Stimulated activated CD8-positive, alpha-beta memory T cell treated with anti-CD3 and anti-CD28 coated beads, Interleukin-15, amount 100 ng/mL, for 48 hours (primary cell): ENCODE results near the gene ALAS2.
"Not testable (repeated sequence)": the region's sequence is repeated elsewhere in the genome, so short reads cannot be mapped to it uniquely, and the experiment has no call there.

Experiments
- DNase-seq, 2 donors: peaks; one replicate each; pipeline ENCODE4 v3.0.0-alpha.2; 2020; ENCODE audit warnings: low read depth in 2 of 2

ALAS2 gene

GRCh38 chrX:55030271-55031205, at the start of gene ALAS2:
TSS of gene ALAS2 (minus strand) at chrX:55030977. CDS start at chrX:55026000, 4,977 bp downstream.
- DNase-seq: no peak

GRCh38 chrX:55074851-55075467, 44.2 kb upstream of the ALAS2 start, which contains the start of gene PAGE2B:
TSS of gene PAGE2B (plus strand) at chrX:55075030. CDS start at chrX:55076042, 1,012 bp downstream.
- no peak for DNase-seq

- DNase-seq: no peak
Measured at GRCh38 chrX:55072286-55072685, 41.5 kb upstream of the ALAS2 start.

GRCh38 chrX:55067180-55067579, 36.4 kb upstream of the ALAS2 start:
- DNase-seq: not testable (repeated sequence)

GRCh38 chrX:55057675-55058249, 27.0 kb upstream of the ALAS2 start:
- DNase-seq: no peak

- no peak for DNase-seq
Measured at GRCh38 chrX:55056820-55057674, 26.3 kb upstream of the ALAS2 start.

- not testable (repeated sequence) for DNase-seq
Measured at GRCh38 chrX:55050599-55050998, 19.8 kb upstream of the ALAS2 start.

- no peak for DNase-seq
Measured at GRCh38 chrX:55041514-55041913, 10.7 kb upstream of the ALAS2 start.

- DNase-seq: no peak
Measured at GRCh38 chrX:55039471-55039870, 8.7 kb upstream of the ALAS2 start.

GRCh38 chrX:55033429-55033828, 2.7 kb upstream of the ALAS2 start:
- no peak for DNase-seq

- no peak for DNase-seq
Measured at GRCh38 chrX:55029291-55029690, 1.5 kb downstream of the ALAS2 start.

- DNase-seq: no peak
Measured at GRCh38 chrX:55028611-55029010, 2.2 kb downstream of the ALAS2 start.

GRCh38 chrX:55028040-55028439, 2.7 kb downstream of the ALAS2 start:
- DNase-seq: no peak

GRCh38 chrX:55026840-55027239, 3.9 kb downstream of the ALAS2 start:
- no peak for DNase-seq

GRCh38 chrX:55026143-55026542, 4.6 kb downstream of the ALAS2 start:
- DNase-seq: no peak

GRCh38 chrX:55014897-55015299, 15.9 kb downstream of the ALAS2 start:
- DNase-seq: no peak

GRCh38 chrX:55011294-55011693, 19.5 kb downstream of the ALAS2 start:
- DNase-seq: no peak

GRCh38 chrX:55008571-55009358, 22.0 kb downstream of the ALAS2 start:
- no peak for DNase-seq

GRCh38 chrX:55007656-55008055, 23.1 kb downstream of the ALAS2 start:
- no peak for DNase-seq

- no peak for DNase-seq
Measured at GRCh38 chrX:55006827-55007621, 23.8 kb downstream of the ALAS2 start.
